Measurements from ENCODE around the gene CACNG3.

- TF ChIP-seq ETV6 (CRISPR knock-in tag; conservative IDR thresholded peaks at IDR 0.05) = no peak
- TF ChIP-seq POLR2A (IDR thresholded peaks at IDR 0.05; ENCODE audit: insufficient read depth in 1 of 2, low read depth in 2 of 2, low read length in 2 of 2) = no peak
- TF ChIP-seq REPIN1 (CRISPR knock-in tag; IDR thresholded peaks at IDR 0.05; ENCODE audit: borderline replicate concordance, low read depth) = no peak
- no peak for TF ChIP-seq CTCF (CRISPR knock-in tag; IDR thresholded peaks at IDR 0.05)
- TF ChIP-seq BRCA1 (CRISPR knock-in tag; IDR thresholded peaks at IDR 0.05) = no peak
- no peak for TF ChIP-seq ZNF549 (CRISPR knock-in tag; IDR thresholded peaks at IDR 0.05)
- TF ChIP-seq UBTF (CRISPR knock-in tag; IDR thresholded peaks at IDR 0.05) = no peak
- no peak for TF ChIP-seq ZNF281 (CRISPR knock-in tag; IDR thresholded peaks at IDR 0.05; ENCODE audit: borderline replicate concordance)
- TF ChIP-seq FOXM1 (CRISPR knock-in tag; IDR thresholded peaks at IDR 0.05) = no peak
- no peak for TF ChIP-seq EP300 (IDR thresholded peaks at IDR 0.05; ENCODE audit: low read depth in 2 of 2, low read length in 2 of 2)
- no peak for TF ChIP-seq EP300 (CRISPR knock-in tag; IDR thresholded peaks at IDR 0.05; ENCODE audit: borderline replicate concordance)
- TF ChIP-seq PHF8 (CRISPR knock-in tag; IDR thresholded peaks at IDR 0.05) = no peak
- no peak for TF ChIP-seq MEIS2 (CRISPR knock-in tag; IDR thresholded peaks at IDR 0.05)
- TF ChIP-seq DDIT3 (CRISPR knock-in tag; IDR thresholded peaks at IDR 0.05) = no peak
Measured at GRCh38 chr16:24297375-24297774, 41.2 kb downstream of the CACNG3 start.
